ENCODE results near the gene GPSM1.

The GPSM1 gene

DNA sequence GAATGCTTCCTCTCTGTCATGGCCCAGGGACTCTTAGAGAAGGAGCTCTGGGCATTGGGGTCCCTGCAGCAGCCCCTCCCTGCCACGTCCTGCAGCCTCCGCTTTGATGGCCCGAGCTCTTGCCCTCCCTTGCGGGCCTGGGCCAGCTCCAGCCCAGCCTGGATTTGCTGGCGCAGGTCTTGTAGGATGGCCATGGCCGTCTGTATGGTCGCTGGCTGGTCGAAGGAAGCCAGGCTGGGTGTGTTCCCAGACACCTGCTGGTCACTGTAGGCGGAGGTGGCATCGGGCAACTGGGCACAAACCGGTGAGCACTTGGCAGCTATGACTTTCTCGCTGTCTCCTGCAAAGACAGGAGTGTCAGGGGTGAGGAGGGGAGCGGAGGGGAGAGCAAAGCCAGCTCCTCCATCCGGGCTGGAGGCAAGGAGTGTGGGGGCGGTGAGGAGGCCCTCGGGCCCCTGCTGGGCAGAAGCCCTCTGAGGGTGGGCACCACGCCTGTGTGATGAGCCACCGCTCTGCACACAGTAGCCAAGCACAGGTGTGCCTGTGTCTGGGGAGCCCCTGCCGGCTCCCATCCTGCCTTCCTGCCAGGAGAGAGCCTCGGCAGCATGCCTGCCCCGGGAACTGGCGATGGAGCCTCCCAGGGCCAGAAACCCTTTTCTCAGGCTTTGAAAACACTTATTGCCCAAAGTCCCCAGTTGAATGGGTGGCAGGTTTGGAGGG is 35.9 kb upstream of the GPSM1 start:
- no peak for ATAC-seq

DNA sequence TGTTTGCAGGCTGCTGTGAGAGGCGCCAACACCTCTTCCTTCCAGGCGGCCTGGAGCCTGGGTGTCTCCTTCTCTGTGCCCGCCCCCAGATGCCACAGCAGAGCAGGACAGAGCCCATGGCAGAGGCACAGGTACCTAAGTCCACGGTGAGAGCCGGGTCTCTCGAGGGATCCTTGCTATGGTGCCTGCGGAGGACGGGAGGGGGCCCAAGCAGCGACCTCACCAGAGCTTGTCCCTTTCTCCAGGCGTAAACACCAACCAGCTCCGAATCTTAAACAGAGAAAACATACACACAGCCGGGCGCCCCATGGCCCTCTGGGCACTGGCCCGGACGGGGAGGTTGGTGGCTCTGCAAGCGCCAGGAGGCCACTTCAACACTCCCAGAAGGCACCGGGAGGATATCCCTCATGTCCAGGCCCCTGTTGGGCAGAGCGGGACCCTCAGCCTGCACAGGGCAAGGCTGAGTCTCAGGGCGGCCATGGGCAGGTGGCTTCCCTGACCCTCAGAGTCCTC is 35.3 kb upstream of the GPSM1 start:
- ATAC-seq, result no peak

DNA sequence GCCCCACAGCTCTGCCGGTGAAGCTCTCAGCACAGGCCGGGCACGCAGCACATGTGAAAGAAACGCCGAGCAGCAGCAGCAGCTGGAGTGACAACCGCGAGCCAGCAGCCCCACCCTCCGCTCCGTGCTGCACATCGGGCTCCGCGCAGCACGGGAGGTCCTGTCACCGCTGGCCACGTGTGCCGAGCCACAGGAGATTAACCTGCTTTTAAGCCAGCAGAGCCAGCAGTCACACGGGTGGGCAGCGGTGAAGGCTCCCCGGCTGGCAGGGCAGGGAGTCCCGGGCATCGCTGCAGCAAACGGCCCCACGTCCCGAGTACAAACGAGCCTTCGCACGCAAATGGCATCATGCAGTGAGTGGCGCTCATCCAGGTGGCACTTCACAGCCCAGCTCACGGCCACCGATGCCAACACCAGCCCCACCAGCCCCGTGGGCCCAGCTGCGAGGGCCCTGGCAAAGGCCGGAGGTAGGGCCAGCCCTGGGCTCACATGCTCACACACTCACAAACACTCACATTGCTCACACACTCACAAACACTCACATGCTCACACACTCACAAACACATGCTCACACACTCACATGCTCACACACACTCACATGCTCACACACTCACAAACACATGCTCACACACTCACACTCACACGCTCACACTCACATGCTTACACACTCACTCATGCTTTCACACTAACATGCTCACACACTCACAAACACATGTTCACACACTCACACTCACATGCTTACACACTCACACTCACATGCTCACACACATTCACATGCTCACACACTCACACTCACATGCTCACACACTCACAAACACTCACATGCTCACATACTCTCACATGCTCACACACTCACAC is 34.5 kb upstream of the GPSM1 start:
- ATAC-seq, result no peak

DNA sequence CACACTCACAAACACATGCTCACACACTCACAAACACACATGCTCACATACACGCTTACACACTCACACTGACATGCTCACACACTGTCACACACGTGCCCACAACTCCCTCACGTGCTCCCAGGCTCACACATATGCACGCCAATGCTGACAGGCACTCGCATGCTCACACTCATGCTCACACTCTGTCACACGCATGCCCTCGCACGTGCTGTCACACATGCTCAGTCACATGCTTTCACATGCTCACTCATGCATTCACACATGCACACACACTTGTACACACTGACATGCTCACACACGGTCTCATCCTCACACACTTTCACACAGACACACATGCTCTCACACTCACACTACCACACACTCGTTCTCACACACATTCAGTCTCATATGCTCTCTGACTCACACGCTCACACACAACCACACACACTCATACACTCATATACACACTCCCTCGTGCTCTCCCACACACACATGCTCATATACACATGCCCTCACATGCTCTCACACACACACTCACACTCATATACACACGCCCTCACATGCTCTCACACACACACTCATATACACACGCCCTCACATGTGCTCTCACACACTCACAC is 33.8 kb upstream of the GPSM1 start:
- no peak for ATAC-seq

DNA sequence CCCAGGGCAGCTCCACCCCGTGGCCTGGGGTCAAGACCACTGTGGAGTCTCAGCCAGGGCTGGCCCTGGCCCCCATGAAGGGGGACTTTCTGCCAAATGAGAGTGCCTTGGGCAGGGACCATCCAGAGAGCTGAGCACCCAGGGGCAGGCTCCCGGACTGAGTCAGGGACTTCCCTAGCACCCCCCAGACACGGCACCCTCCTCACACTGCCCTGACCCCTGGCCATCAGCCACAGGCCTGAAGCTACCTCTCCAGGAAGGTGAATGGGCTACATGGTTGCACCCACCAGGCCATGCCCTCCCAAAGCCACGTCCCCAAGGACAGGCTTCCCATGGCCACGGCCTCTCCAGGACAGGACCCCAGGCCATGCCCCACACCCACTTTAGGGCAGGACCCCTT is 32.9 kb upstream of the GPSM1 start:
- ATAC-seq, result no peak

DNA sequence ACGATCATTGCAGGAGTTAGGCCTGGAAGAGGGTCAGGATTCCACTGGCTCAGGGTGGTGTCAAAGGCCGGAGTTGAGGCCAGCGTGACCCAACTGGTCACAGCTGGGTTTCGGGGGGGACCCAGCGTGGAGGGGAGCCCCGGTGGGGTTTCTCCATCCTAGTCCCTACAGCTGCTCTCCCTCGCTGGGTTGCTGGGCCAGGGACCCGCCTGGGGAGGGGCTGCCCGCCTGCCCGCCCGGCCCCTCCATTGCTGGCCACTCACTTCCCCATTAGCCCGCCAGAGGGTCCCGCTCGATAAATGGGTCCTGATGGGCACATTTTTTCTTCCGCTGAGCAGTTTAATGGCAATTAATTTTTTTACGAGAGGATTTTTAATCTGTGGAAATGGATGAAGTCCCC is 32.3 kb upstream of the GPSM1 start:
- ATAC-seq, result no peak

DNA sequence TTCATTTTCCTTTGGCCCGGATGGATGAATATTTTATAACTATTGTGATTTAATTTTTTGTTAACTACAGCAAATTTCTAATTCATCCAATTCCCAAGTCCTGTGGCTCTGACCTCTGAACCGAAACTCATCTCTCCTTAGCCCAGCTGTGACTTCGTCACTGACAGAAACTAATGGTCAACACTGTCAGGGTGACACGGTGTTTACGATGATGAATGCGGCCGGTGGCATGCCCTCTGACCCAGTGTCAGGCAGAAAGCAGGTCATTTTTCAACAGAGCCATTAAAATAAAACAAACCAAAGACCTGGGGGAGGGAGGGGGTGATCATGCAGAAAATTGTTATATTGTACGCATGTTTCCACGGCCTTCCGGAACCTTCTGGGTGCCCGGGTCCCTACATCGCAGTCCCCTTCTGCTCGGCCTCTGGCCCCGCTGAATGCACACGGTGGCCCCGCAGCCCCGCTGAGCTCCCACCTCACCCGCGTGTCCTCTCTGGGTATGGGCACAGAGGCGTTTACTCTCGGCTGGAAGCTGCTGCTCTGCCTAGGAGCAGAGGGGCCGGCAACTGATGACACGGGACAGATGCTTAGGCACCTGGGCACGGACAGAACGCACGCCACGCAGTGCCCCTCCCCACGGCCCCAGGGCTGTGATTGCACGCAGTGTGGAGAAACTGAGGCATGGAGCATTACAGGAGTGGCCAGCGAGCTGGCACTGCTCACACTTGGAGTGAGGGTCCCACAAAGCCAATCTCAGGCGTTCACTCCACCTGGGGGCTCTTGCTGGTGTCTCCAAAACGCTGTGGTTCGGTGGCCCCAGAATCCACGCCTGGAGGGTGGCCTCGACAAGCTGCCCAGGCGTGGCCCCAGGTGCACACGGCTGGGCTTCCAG is 31.6 kb upstream of the GPSM1 start:
- no peak for ATAC-seq

DNA sequence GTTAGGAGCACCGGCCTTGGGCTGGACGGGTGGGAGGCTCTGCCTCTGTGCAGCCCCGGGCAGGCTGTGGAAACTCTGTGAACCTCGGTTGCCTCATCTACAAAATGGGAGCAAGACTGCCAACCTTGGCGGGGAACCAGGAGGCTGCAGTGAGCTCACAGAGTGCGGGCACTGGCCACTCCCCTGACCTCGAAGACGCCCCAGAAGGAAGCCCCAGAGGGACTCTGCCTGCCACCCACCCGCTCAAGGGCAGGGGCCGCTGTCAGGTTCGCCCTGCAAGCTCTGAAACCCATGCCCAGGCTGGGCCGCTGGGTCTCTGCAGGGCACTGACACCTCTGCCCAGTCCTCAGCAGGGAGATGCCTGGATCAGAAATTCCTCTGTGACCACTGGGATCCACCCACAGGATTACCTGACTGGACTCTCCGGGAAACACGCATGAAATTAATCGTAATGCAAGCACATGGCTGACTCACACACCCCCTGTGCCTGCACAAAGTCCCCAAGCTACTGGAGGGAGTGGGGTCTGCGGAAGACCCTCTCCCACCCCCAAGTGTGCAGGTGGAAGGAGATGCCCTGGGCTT is 30.8 kb upstream of the GPSM1 start:
- ATAC-seq, result no peak

DNA sequence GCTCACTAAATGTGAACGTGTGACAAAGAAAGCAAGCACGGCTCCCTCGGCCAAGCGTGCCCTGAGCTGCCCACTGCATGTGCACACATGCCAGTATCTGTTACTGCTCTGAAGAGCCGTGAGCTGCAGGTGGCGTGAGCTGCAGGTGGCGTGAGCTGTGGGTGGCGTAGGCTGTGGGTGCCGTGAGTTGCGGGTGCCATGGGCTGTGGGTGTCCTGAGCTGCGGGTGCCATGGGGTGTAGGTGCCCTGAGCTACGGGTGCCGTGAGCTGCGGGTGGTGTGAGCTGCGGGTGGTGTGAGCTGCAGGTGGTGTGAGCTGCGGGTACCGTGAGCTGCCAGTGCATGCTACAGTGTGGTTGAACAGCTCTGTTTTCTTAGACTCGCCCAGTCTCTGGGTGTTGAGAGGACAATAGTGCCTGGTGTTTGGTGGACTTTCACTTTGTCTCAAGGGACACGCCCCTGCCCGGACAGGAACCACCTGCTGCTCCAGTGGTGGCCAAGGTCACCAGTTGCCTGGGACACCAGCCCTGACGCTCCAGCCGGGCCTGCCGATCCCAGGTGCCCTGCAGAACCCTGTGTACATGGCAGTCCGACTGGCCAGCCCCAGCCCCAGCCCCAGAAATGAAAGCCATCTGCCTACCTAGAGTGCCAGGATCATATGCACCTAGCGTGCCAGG is 30.2 kb upstream of the GPSM1 start:
- ATAC-seq, result no peak

DNA sequence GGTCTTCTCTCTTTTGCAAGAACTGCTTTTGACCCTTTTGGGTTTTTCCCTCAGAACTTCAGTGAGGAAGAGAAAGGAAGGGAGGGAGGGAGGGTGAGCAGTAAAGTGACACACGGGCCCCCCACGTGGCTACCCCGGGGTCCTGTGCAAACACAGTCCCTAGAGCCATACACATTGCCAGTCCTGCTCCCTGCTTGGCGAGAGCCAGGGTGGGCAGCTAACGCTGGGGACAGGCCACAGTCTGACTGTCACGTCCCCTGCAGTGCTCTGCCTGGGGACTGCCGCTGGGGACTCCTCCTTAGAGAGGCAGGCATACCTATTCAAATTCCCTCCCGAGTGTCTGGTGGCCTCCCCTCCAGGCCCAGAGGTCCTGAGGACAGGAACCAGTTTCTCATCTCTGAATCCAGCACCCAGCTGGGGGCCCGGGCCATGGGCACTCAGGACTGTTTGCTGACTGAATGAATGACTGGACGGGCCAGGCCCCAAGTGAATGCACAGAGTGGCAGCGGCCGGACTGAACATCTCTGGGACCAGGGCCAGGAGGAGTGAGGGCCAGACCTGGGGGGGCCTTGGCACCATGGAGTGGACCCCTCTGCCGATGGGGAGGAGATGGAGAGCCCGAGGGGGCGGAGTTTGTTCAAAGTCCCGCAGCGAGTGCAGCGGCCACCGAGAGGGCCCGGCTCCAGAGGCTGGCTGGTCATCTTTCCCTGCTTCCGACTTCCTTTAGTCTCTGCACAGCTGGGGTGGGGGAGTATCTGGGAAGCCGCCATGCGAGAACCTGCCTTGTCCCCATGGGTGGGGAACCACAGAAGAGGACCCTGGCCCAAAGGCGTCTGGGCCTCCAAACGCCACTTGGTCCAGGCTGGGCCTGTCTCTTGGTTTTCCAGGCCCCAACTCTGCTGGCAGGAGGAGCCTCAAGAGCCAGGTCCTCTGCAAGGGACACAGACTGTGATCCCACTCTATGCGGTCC is 29.3 kb upstream of the GPSM1 start:
- no peak for ATAC-seq

DNA sequence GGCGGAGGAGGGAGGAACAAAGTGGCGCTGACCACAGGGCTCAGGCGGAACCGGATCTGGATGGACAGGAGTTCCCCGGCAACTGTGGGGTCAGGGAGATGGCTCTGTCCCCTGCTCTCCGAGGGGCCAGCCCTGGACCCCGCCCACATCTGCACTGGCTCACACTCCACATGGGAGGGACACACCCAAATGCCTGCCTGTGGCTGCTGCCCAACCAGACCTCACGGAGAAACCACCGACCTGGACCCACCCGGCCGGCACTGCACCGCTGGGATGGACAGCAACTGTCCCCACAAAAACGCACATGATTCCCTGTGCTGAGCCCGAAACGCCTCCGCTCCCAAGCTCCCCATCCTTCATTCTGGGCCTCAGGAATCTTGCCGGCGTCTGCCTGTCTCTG is 28.2 kb upstream of the GPSM1 start:
- ATAC-seq, result no peak

DNA sequence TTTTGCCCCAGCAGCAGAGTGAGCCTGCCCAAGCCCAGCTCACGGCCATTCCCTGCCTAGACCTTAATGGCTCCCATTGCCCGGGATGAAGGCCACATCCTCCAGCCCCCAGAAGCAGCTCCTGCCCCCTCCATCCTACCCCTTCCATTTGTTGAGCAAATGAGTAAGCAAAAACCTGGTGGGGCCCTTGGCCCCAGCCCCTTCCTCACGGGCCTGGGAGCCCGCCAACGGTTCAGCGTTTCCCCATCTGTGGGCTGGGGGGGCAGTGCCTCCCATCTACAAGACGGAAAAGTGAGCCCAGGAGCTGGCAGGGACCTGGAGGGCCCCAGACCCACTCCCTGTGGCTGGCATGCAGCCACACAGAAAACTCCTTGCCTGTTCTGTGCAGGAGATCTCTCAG is 27.8 kb upstream of the GPSM1 start:
- ATAC-seq, result no peak

DNA sequence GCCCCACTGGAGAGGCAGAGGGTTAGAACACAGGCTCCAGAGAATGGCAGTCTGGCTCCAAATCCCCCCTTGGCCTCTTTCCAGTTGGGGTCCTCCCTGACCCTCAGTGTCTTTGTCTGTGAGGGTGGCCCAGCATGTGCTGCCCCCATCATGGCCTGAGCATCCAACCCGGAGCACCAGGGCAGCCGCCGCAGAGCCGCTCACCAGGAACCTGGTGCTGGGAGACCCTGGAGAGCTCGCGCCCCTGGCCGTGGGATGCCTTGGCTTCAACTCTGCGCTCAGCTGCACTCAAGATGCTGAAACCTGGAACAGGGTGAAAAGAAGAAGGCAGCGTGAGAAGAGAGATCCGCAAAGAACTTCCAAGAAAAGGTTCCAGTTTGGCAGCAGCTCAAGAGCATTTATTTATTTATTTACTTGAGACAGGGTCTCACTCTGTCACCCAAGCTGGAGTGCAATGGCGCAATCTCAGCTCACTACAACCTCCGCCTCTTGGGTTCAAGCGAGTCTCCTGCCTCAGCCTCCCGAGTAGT is 27.3 kb upstream of the GPSM1 start:
- ATAC-seq, result no peak

DNA sequence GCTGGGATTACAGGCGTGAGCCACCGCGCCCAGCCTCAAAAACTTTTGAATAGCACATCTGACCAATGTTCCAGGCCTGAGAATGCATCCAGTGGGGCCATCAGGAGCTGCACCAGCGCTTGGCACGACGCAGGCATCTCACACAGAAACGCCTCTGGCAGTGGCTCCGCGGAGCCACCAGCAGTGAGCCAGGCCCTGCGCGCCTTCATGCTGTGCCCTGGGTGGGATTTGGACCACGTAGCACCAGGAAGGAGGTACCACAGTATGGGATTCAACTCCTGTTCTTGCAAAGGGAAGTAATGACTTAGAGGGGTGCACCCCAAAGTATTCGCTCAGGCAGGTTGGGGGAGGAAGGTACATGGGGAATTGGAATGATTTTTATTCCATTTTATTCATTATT is 26.5 kb upstream of the GPSM1 start:
- ATAC-seq, result no peak

DNA sequence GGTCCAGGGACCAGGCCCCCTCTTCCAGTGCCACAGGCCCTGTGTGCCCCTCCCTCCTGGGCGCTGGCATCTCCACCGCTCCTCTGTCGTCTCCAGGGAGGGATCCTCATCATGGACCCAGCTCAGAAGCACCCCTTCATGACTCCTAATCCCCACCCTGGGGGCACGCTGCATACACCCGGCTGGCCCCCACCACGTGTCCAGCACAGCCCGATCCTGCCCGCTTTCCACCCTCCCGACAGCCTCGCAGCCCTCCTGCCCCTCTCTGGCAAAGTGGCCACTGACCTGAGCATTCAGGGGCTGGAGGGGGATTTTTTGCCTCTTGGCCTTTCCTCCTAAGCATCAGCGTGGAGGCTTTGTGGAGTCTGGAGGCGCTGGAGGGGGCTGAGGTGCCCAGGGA is 24.8 kb upstream of the GPSM1 start:
- ATAC-seq, result no peak

DNA sequence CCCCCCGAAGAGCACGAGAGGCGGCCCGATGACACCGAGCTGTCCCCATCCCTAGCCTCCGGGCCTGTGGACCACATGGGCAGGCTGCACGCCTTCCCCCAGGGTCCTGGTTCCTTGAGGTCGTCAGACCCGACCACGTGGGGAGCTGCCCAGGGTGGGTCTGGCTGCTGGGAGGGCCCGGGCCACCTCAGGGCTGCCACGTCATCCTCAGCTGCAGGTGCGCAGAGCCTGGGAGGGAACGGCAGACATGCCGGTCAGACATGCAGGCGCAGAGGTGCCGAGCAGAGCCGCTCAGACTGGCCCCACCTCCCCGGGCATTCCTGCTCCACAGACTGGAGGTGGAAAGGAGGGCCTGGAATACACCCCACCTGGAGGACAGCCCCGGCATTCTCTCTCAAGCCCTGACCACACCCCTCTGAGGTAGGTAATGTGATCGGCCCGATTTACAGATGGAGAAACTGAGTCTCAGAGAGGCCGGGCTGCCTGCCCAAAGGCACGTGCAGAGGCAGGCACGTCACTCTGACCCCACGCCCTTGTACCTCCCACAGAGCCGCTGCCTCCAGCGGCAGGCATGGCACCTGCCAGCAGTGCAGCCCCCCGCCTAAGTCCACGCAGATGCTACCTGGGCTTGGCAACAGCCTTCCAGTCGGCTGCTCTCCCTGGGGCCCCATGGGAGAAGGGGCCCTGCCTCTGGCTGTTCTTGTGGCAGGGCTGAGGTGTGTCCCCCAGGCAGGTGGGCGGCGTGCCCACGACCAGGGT is 24.1 kb upstream of the GPSM1 start:
- ATAC-seq, result no peak

DNA sequence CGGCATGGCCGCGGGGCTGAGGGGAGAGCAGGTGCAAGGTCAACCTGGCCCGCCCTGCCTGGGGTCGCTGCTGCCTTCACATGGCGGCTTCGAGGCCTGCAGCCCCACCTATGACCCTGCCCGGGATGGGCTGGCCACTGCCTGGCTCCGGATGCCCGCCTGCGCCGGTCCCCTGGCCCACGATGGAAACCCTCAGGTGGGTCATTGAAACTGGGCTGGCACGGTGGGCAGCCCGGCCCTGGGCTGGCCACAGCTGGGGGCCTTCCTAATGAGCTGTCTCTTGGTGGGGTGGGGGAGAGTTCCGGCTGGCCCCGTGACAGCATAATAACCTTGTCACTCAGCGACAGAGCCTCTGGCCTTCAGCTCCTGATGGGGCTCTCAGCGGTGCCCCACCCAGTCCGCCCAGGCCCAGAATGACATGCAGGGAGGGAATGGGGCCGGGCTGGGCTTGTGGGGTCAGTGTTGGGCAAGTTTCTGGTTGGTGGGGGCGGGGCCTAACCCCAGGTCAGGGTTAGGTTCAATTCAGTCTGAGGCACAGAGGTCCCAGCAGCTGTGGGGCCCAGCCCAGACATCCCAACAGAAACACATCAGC is 23.4 kb upstream of the GPSM1 start, which contains the start of gene CCDC187:
Gene CCDC187, minus strand, starts transcription at position 270 of the 592 bp plus-strand sequence. Its CDS starts 264 bp downstream, at position 6.
- no peak for ATAC-seq

DNA sequence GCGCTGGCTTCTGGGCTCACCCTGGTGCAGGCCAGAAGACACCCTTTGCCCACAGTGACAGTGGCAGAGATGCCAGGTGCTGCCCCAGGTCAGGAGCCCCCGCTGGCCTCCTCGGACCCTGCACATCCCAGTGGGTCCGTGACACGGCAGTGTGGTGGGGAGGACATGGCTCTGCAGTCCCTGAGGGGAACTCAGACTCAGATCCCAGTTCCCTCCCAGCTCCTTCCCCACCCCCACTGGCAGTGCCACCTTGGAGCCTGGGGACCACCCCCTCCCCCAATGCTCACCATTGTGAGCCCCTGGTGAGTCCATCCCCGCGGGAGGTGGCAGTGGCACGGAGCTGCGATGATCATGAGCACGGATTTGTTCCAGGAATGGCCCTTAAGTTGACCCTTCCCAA is 22.9 kb upstream of the GPSM1 start:
- ATAC-seq, result no peak

DNA sequence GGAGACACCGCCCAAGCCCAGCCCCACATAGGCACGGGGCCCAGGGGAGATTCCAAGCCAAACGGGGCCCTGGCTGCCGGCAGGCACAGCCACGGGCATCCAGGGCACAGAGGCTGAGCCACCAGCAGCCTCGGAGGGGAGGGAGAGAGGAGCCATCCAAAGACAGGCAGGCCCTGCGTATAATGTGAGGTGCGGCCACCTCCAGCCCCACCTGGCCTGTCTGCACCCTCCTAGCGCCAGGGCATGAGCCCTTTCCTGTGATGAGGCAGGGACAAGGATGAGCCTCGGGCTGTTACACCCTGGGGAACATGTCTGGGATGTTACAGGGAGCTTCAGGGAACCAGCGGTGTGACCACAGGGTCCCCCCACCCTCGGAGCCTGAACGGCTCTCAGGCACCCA is 22.4 kb upstream of the GPSM1 start:
- ATAC-seq, result no peak

Measured in activated CD4-positive, CD25-positive, alpha-beta regulatory T cell treated with anti-CD3 and anti-CD28 coated beads, Interleukin-2, amount 50 U/mL, for 24 hours (primary cell).